ENCODE results near the gene CD72. TPM values are rescaled to one million over a fixed set of nuclear protein-coding genes. Genes with fewer than 3 reads are reported as not detected.

CD72 gene
- polyA plus RNA-seq, 1 experiment, result 1.7 TPM

GRCh38 chr9:35570709-35571504, 47.3 kb downstream of the CD72 start:
- TF ChIP-seq CTCF (IDR thresholded peaks at IDR 0.05; ENCODE audit: insufficient read depth, low read depth, low read length), result no peak
- DNase-seq (ENCODE audit: low read depth), result no peak
- peaks cover under 1% of the 10 kb centered on the region for H3K27me3 ChIP-seq (ENCODE audit: control insufficient read depth, insufficient read depth, low read length)
- POLR2A ChIA-PET, result no interaction called here
- H3K36me3 ChIP-seq (ENCODE audit: control insufficient read depth, insufficient read depth, low read length), result no peaks in the 10 kb centered on the region
- CTCF ChIA-PET, result interaction anchor here (1.7 kb wide), 1 partner anchor 33 kb away, joined by 3 read pairs; no protein-coding TSS in a partner anchor
- no peak overlapping the region for H3K4me3 ChIP-seq (ENCODE audit: low read depth, low read length)

GRCh38 chr9:35569206-35569605, 49.0 kb downstream of the CD72 start:
- Histone ChIP-seq H3K36me3 (ENCODE audit: control insufficient read depth, insufficient read depth, low read length) (no peaks in the 10 kb centered on the region), H3K27me3 (ENCODE audit: control insufficient read depth, insufficient read depth, low read length) (no peaks in the 10 kb centered on the region; the same call in 1 of the 2 replicates), H3K4me3 (ENCODE audit: low read depth, low read length) (no peak overlapping the region)
- ChIA-PET POLR2A (no interaction called here), CTCF (interaction anchor here (1.1 to 1.8 kb wide), 2 partner anchors 16 to 17 kb away, joined by 3 to 8 read pairs; no protein-coding TSS in a partner anchor)
- no peak for TF ChIP-seq CTCF (IDR thresholded peaks at IDR 0.05; ENCODE audit: insufficient read depth, low read depth, low read length)
- no peak for DNase-seq (ENCODE audit: low read depth)

GRCh38 chr9:35568196-35568595, 50.0 kb downstream of the CD72 start:
- DNase-seq (ENCODE audit: low read depth), result no peak
- CTCF ChIA-PET, result interaction anchor here (1.2 kb wide), 1 partner anchor 13 kb away, joined by 4 read pairs; no protein-coding TSS in a partner anchor
- H3K36me3 ChIP-seq (ENCODE audit: control insufficient read depth, insufficient read depth, low read length), result 0 out of 2 replicates have a peak, but pooled peaks cover 1% of the 10 kb centered on the region
- no peak overlapping the region for H3K4me3 ChIP-seq (ENCODE audit: low read depth, low read length)
- TF ChIP-seq CTCF (IDR thresholded peaks at IDR 0.05; ENCODE audit: insufficient read depth, low read depth, low read length), result no peak
- H3K27me3 ChIP-seq (ENCODE audit: control insufficient read depth, insufficient read depth, low read length), result no peaks in the 10 kb centered on the region; the same call in 1 of the 2 replicates
- POLR2A ChIA-PET, result no interaction called here

- Histone ChIP-seq H3K36me3 (ENCODE audit: control insufficient read depth, insufficient read depth, low read length) (peaks cover 8% of the 10 kb centered on the region), H3K4me3 (ENCODE audit: low read depth, low read length) (no peak overlapping the region), H3K27me3 (ENCODE audit: control insufficient read depth, insufficient read depth, low read length) (no peaks in the 10 kb centered on the region; the same call in 1 of the 2 replicates)
- ChIA-PET POLR2A (no interaction called here), CTCF (interaction anchor here (0.8 to 1.3 kb wide), 3 partner anchors 9 to 77 kb away, joined by 3 to 4 read pairs (median 4); partner anchors contain the start of gene RUSC2)
- no peak for TF ChIP-seq CTCF (IDR thresholded peaks at IDR 0.05; ENCODE audit: insufficient read depth, low read depth, low read length)
- DNase-seq (ENCODE audit: low read depth), result no peak
Observed at GRCh38 chr9:35566417-35566816, 51.8 kb downstream of the CD72 start.

GRCh38 chr9:35564658-35565061, 53.6 kb downstream of the CD72 start:
- ChIA-PET CTCF (interaction anchor here (0.6 to 1.1 kb wide), 3 partner anchors 11 to 570 kb away, joined by 3 to 4 read pairs (median 4); no protein-coding TSS in a partner anchor), POLR2A (no interaction called here)
- Histone ChIP-seq H3K4me3 (ENCODE audit: low read depth, low read length) (no peak overlapping the region), H3K27me3 (ENCODE audit: control insufficient read depth, insufficient read depth, low read length) (no peaks in the 10 kb centered on the region), H3K36me3 (ENCODE audit: control insufficient read depth, insufficient read depth, low read length) (peaks cover 25% of the 10 kb centered on the region)
- no peak for TF ChIP-seq CTCF (IDR thresholded peaks at IDR 0.05; ENCODE audit: insufficient read depth, low read depth, low read length)
- DNase-seq (ENCODE audit: low read depth), result no peak

Measured in BJ (cell line).